Right lung (tissue), 5 donors: ENCODE data around the gene GMPPA. TPM values are rescaled to one million over a fixed set of nuclear protein-coding genes. Genes with fewer than 3 reads are reported as not detected.

Experiments used
- DNase-seq, 2 donors: peaks; one replicate each; pipeline ENCODE4 v3.0.0-alpha.2; 2013
- polyA plus RNA-seq, 5 donors: library from polyadenylated mRNA; unstranded; fragments of 120-200 nt; gene quantifications; one replicate each; pipeline versions ENCODE4 v1.2.1 to v1.2.3, GENCODE V29; 2013; ENCODE audit warnings: inconsistent platforms in 1 of 5, low replicate concordance in 1 of 5; ENCODE audit not compliant: insufficient read length in 5 of 5, insufficient read depth in 1 of 5

Gene GMPPA
- polyA plus RNA-seq, 5 donors, result 20.3 to 28.8 (median 24.8) TPM

GRCh38 chr2:219500135-219500534, 1.4 kb downstream of the GMPPA start:
- no peak for DNase-seq

GRCh38 chr2:219501849-219502248, 3.2 kb downstream of the GMPPA start:
- DNase-seq, result no peak

GRCh38 chr2:219502618-219503017, 3.9 kb downstream of the GMPPA start:
- no peak for DNase-seq

- no peak for DNase-seq
These were observed 6.9 kb downstream of the GMPPA start for GRCh38 chr2:219505585-219505984.

- DNase-seq, result no peak
These were observed 7.6 kb downstream of the GMPPA start for GRCh38 chr2:219506153-219506801.

GRCh38 chr2:219506802-219507526, 8.3 kb downstream of the GMPPA start:
- DNase-seq, result no peak

- no peak for DNase-seq
These were observed 9.1 kb downstream of the GMPPA start for GRCh38 chr2:219507581-219508443.

GRCh38 chr2:219508444-219508734, 9.7 kb downstream of the GMPPA start:
- no peak for DNase-seq

- DNase-seq, result no peak
These were observed 10.5 kb downstream of the GMPPA start for GRCh38 chr2:219508971-219509779.

GRCh38 chr2:219509780-219510511, 11.3 kb downstream of the GMPPA start:
- DNase-seq, result no peak

GRCh38 chr2:219510512-219511135, 11.9 kb downstream of the GMPPA start:
- DNase-seq, result no peak

GRCh38 chr2:219511547-219512325, 13.0 kb downstream of the GMPPA start:
- DNase-seq, result no peak

- no peak for DNase-seq
These were observed 14.0 kb downstream of the GMPPA start for GRCh38 chr2:219512524-219513216.

- DNase-seq, result no peak
These were observed 15.1 kb downstream of the GMPPA start for GRCh38 chr2:219513787-219514186.

- DNase-seq, result no peak
These were observed 15.6 kb downstream of the GMPPA start, which contains the start of gene ASIC4 for GRCh38 chr2:219514196-219514761. Gene ASIC4 (plus strand): TSS chr2:219514482. CDS start chr2:219514725, 243 bp downstream.

GRCh38 chr2:219514836-219515235, 16.1 kb downstream of the GMPPA start:
- DNase-seq, result no peak

- no peak for DNase-seq
These were observed 17.4 kb downstream of the GMPPA start for GRCh38 chr2:219515874-219516629.

- no peak for DNase-seq
These were observed 18.2 kb downstream of the GMPPA start for GRCh38 chr2:219516888-219517287.
